Superior temporal gyrus (tissue), 1 donor: ENCODE data around the gene PTPRN2.
"Not testable (repeated sequence)": the region's sequence is repeated elsewhere in the genome, so short reads cannot be mapped to it uniquely, and the experiment has no call there.

ENCODE experiments used
- DNase-seq: peaks from one replicate; pipeline ENCODE4 v3.0.0-alpha.2; 2016; ENCODE audit errors: extremely low spot score

Gene PTPRN2

GRCh38 chr7:158279539-158280447, 307.8 kb downstream of the PTPRN2 start:
- DNase-seq, result no peak

GRCh38 chr7:158278745-158279320, 308.8 kb downstream of the PTPRN2 start:
- no peak for DNase-seq

DNA sequence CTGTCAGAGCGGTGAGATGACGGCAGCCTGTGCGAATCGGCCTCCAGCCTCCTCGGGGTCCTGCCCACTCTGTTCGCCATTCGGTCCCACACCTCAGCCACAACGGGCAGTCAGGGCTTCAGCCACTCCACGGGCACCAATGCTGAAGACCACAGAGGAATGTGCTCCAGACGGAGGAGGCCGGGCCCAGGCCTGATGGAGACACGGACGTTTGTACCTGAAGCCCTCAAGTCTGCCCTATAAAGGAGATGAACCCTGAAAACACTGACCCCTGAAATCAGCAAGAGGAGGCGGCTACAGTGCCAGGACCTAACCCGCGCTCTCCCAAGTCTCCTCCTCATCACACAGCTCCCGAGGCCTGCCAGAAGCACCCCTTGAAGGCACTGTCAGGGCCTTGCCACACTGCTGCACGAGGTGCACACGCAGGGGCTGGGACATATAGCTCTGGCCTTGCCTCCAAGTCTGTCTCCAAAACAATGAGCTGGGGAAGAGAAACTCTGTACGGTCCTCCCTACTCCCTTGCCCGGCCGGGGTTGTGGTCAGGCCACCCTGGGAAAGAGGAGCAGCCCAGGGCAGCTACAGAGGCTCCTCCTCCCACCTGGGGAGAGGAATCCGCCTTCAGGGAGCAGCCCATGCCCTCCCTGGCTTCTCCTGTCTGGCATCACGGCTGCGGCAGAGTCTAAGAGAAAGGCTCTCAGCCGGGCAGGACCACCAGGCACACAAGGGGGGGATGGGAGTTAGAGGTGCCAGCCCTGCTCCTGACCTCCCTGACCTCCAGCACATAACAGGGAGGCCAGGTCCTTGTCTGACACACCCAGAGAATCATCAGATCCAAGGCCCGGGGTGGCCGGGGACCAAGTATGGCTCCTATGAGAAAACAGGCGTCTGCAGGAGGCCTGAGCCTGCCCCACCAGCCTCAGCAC, 310.1 kb downstream of the PTPRN2 start:
- DNase-seq, result no peak

- no peak for DNase-seq
These were observed 311.0 kb downstream of the PTPRN2 start for GRCh38 chr7:158276414-158277218.

GRCh38 chr7:158275711-158276413, 311.8 kb downstream of the PTPRN2 start:
- DNase-seq, result no peak

GRCh38 chr7:158274996-158275395, 312.6 kb downstream of the PTPRN2 start:
- DNase-seq, result no peak

DNA sequence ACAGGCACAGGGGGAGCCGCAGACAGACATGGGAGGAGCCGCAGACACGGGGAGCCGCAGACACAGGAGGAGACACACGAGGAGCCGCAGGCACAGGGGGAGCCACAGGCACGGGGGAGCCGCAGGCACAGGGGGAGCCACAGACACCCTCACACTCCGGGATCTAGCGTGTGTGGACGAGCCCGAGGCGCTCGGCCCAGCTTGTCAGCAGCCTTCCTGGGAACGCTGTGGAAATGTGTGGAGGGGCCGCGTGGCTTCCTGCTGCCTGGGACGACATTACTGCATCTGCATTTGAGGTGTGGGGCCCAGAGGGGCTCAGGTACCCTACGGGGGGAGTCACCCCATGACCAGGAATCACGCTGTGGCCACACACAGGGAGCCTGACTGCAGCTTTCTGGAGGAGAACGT, 313.2 kb downstream of the PTPRN2 start:
- DNase-seq, result no peak

- not testable (repeated sequence) for DNase-seq
These were observed 313.8 kb downstream of the PTPRN2 start for GRCh38 chr7:158273756-158274342.

DNA sequence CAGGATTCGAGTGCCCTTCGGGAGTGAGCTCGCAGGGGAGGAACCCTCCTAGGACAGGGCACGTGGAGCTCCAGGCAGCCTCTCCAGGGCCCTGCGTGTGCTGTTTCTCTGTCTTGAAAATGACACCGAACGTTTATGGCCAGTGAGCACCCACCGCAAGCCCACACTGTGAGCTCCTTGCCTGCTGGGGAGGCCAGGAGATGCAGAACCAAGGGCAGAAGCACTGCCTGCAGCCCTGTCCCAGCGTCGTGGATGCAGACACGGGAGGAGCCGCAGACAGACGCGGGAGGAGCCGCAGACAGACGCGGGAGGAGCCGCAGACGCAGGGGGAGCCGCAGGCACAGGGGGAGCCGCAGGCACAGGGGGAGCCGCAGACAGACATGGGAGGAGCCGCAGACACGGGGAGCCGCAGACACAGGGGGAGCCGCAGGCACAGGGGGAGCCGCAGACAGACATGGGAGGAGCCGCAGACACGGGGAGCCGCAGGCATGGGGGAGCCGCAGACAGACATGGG, 314.4 kb downstream of the PTPRN2 start:
- no peak for DNase-seq

DNA sequence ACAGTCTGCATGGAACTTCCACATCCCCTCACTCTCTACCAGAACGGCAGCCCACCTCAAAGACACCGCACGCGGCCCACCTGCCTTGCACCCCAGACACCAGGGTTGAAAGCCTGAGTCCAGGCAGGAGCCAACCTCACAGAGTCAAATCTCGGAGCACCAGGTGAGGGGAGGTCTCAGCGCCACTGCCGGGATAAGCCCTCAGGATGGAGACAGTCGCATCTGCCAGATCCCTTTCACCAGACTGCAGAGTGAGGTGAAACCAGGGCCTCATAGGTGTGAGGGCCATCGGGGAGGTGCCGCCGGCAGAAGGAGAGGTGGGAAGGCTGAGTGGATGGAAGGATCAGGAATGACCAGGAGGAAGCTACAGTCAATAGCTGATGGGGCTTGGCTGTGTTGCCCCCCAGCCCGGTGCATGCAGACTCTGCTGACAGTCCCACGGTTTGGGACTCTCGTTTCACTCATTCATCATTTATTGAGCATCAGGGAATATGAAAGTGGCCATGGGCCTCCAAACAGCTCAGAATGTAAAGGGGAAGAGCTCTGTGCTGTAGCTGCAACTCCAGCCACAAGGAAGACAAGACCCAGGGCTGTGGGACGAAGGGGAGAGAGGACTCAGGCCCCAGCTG, 315.0 kb downstream of the PTPRN2 start:
- DNase-seq, result no peak

DNA sequence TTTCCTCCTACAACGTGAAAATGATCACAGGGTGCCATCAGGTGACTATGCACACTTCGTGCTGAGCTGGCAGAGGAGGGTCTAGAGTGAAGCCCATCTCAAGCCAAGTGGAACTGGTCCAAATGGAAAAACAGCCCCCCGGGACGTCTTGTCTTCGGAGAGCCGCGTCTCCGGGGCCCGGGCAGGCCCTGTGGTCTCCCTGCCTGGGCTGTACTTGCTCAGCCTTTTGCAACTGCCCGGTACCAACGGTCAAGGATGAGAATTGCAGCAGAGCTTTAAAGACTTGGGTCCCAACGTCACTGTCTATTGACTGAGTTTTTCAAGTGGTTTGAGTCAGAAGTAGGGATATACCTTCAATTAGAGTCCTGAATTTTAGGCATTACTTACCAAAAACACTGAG, 315.5 kb downstream of the PTPRN2 start:
- no peak for DNase-seq

DNA sequence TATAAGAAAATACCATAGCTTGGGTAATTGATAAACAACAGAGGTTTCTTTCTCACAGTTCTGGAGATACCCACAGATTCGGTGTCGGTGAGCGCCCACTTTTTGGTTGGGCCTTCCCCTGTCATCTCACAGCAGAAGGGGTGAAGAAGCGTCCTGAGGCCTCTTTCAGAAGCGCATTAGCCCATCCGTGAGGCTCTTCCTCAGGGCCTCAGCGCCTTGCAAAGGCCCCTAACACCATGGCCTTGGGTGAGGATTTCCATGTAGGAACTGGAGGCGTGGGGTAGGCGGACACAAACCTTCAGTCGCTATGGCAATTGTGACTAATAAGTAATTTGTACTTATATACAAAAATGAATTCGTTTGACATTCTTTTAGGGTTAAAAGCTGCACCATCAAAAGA, 316.0 kb downstream of the PTPRN2 start:
- DNase-seq, result no peak

DNA sequence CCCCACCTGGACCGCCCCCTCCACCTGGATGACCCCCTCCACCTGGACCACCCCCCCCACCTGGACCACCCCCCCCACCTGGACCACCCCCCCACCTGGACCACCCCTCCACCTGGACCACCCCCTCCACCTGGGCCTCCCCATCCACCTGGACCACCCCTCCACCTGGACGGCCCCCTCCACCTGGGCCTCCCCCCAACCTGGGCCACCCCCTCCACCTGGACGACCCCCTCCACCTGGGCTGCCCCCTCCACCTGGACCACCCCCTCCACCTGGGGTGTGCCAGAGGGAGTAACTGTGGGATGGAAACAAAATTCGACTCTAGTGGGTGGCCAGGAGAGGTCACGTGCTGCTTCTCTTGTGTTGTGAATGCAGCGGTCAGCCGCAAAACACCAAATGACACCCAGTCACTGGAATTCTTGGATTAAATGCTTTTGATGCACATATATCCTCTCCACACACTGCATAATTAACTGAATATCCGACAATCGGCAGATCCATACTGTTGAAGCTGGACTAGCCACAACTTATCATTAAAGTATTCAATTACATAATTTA, 316.7 kb downstream of the PTPRN2 start:
- DNase-seq, result no peak

DNA sequence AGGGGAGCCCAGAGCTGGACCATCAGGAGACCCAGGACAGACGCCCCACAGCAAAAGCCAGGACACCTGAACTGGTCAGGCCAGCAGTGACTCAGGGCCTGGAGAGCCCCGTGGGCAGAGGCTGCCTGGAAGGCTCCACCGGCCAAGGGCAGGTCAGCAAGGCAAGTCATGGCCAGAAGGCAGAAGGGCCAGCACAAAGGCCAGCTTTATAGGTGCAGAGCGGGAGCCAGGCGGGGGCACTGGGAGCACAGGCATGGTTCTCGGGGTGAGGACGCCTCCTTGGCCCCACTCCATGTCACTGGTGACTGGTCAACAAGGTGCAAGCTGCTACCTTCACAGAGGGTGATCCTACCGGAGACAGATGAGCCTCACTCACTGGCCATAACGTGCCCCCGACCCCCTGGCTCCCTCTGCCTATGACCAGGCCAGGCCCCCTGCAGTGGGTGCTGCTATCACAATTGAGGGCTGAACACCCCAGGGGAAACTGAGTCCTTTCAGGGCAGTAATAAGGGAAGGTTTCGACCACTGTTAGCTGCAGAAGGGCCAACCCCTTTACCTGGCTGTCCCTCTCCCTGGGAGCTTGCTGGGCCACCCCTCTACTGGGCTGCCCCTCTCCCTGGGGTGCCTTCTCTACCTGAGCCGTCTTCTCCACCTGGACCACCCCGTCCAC, 317.4 kb downstream of the PTPRN2 start:
- no peak for DNase-seq

GRCh38 chr7:158268816-158269535, 318.6 kb downstream of the PTPRN2 start:
- DNase-seq, result no peak

DNA sequence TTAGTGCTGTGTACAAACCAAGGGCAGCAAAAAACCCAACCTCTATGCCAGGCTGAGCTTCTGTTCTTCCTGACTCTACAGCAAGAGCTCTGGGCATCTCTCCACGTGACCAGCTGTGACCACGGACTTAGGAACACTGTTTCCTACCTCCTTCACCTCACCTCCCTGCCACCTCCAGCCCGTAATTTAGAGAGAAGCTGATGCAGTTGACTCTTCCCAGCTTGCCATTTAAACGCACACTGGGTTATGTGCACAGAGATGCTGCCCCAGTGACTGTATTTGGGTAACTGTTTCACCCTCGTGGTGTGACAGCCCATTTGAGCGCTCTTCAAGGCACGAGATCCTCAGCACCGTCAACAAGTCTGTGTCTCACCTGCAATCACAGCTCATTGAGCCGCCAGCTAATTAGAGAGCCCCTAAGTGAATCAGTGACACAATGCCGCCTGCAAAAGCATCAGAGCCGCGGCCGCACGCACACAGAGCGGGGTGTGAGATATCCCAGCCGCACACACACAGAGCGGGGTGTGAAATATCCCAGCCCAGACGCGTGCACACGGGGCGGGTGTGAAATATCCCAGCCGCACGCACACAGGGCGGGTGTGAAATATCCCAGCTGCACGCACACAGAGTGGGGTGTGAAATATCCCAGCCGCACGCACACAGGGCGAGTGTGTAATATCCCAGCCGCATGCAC, 319.7 kb downstream of the PTPRN2 start:
- no peak for DNase-seq
